ENCODE results near the gene CS.

DNA sequence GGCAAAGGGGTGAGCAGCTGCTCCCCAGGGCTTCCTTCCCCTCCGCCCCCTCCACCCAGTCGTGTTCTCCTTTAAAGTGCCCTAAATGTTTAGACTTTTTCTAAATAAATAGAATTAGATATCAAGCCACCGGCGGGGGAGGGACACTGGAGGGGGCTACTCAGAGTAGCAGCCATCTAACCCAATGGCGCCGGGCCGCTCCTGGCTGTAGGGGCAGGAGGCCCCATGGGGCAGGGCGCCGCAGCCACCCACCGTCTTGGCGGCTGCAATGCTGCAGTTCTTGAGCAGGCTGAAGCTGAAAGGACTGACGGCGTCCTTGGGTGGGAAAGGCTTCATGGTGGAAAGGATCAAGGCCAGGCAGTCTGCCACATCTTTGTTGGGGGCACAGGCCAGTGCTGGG is 57.1 kb downstream of the CS start:
- TF ChIP-seq POLR2A (IDR thresholded peaks at IDR 0.05) (no peak), EP300 (IDR thresholded peaks at IDR 0.05) (no peak), POLR2AphosphoS5 (IDR thresholded peaks at IDR 0.05) (no peak)
